HG03575 (cell line): ENCODE data around the gene GPC4.

ENCODE experiments used
- ATAC-seq: cut with Tn5 transposase; IDR thresholded peaks from one replicate; pipeline ENCODE4 v1.9.1; 2021; ENCODE audit not compliant: unreplicated experiment, insufficient number of reproducible peaks, low FRiP score; ENCODE audit errors: extremely low read depth

The GPC4 gene

GRCh38 chrX:133415276-133416105 is at the start of gene GPC4:
Gene GPC4, minus strand, starts transcription at chrX:133415489. Its CDS starts 524 bp downstream, at chrX:133414965.
- no peak for ATAC-seq

GRCh38 chrX:133461231-133461630 is 45.9 kb upstream of the GPC4 start:
- no peak for ATAC-seq

GRCh38 chrX:133454924-133455323 is 39.6 kb upstream of the GPC4 start:
- ATAC-seq: no peak

GRCh38 chrX:133454491-133454914 is 39.2 kb upstream of the GPC4 start:
- no peak for ATAC-seq

GRCh38 chrX:133448512-133449076 is 33.3 kb upstream of the GPC4 start:
- no peak for ATAC-seq

- no peak for ATAC-seq
Measured at GRCh38 chrX:133444952-133445831, 29.9 kb upstream of the GPC4 start.

GRCh38 chrX:133444196-133444595 is 28.9 kb upstream of the GPC4 start:
- ATAC-seq: no peak

- ATAC-seq: no peak
Measured at GRCh38 chrX:133440797-133441163, 25.5 kb upstream of the GPC4 start.

GRCh38 chrX:133440081-133440796 is 24.9 kb upstream of the GPC4 start:
- no peak for ATAC-seq

- no peak for ATAC-seq
Measured at GRCh38 chrX:133437766-133438165, 22.5 kb upstream of the GPC4 start.

GRCh38 chrX:133437356-133437755 is 22.1 kb upstream of the GPC4 start:
- no peak for ATAC-seq

GRCh38 chrX:133435544-133436124 is 20.3 kb upstream of the GPC4 start:
- ATAC-seq: no peak

GRCh38 chrX:133434197-133434820 is 19.0 kb upstream of the GPC4 start:
- ATAC-seq: no peak

- no peak for ATAC-seq
Measured at GRCh38 chrX:133419911-133420310, 4.6 kb upstream of the GPC4 start.

GRCh38 chrX:133418588-133418987 is 3.3 kb upstream of the GPC4 start:
- no peak for ATAC-seq

- no peak for ATAC-seq
Measured at GRCh38 chrX:133417364-133417763, 2.1 kb upstream of the GPC4 start.

GRCh38 chrX:133414406-133415275 is 648 bp downstream of the GPC4 start:
- ATAC-seq: no peak
